Measurements from ENCODE around the gene NUP210. TPM values are rescaled to one million over a fixed set of nuclear protein-coding genes. Genes with fewer than 3 reads are reported as not detected.

Gene NUP210
- total RNA-seq, 3 donors from 2014 or later, result 6.7 to 14.8 (median 8.1) TPM

DNA sequence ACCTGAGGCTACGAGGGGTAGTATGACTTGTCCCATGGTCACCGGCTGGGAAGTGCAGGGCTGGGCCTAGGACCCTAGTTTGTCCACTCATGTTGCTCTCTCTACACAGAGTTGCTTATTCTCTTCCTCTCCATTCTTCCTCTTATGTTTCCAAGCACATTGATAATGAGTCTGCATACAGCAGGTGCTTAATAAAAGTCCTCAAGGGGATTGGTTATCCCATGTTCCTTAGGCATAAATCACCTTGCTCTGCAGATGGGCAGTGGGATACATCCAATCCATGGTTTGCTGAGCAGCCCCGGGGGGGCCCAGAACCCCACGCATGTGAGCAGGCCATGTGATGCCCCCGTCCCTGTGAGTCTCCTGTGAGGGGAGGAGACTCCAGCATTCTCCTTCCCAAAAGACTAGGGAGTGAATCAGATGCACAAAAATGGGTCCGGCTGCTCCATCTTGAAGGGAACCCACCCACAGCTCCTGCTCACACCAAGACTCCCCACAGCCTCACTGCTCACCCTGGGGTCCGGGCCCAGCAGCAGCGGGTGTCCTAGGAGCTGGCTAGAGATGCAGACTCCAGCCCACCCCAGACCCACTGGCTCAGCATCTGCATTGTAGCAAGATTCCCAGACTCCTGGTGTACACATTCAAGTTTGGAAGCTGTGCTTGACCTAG is 139.9 kb downstream of the NUP210 start:
- H3K36me3 ChIP-seq (ENCODE audit: low read depth), result no peaks in the 10 kb centered on the region
- no peak for TF ChIP-seq CTCF (IDR thresholded peaks at IDR 0.05)
- no peak overlapping the region for H3K4me3 ChIP-seq
- DNase-seq, result no peak
- H3K4me1 ChIP-seq (ENCODE audit: low read depth), result no peaks in the 10 kb centered on the region
- H3K9me3 ChIP-seq, result no peaks in the 10 kb centered on the region
- ATAC-seq, result no peak
- intact Hi-C loops (cut with DNase I, micrococcal nuclease), result no loop called here

- TF ChIP-seq CTCF (IDR thresholded peaks at IDR 0.05), result no peak
- intact Hi-C loops (cut with DNase I, micrococcal nuclease), result no loop called here
- Histone ChIP-seq H3K4me1 (ENCODE audit: low read depth) (no peaks in the 10 kb centered on the region), H3K36me3 (ENCODE audit: low read depth) (no peaks in the 10 kb centered on the region), H3K4me3 (no peak overlapping the region), H3K9me3 (no peaks in the 10 kb centered on the region)
- no peak for DNase-seq
- ATAC-seq, result no peak
Observed at GRCh38 chr3:13279532-13279910, 140.6 kb downstream of the NUP210 start.

DNA sequence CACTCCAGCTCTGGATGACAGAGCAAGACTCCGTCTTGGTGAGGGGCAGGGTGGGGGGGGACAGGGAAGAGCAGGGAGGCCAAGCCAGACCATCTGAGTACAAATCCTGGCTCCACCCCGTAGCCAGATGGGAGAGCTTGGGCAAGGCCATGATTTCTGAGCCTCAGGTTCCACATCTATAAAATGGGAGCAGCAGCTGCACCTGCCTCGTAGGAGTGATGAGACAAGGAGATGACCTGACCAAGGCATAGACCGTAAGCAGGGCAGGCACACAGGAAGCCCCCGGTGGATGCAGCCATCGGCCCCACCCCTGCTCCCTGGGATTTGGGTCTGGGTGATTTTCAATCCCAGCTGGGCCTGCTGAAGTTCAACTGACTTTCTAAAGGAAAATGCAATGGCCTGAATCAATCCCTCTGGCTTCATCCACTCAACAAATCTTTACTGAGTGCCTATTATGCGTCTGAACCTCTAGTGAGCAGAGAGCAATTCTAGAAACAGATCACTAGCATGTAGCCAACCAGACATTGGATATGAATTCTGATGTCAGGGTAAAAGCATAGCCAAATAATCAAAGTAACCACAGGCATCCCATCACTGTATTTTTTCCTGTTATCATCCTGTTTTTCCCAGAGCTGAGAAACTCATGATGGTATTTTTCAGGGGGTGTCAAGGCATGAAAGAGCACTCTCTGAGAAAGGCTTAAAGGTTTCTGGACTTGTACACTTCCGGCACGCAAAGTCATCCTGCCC is 141.2 kb downstream of the NUP210 start:
- Histone ChIP-seq H3K9me3 (no peaks in the 10 kb centered on the region), H3K4me1 (ENCODE audit: low read depth) (no peaks in the 10 kb centered on the region), H3K36me3 (ENCODE audit: low read depth) (no peaks in the 10 kb centered on the region), H3K4me3 (no peak overlapping the region)
- no peak for DNase-seq
- TF ChIP-seq CTCF (IDR thresholded peaks at IDR 0.05), result no peak
- no peak for ATAC-seq
- intact Hi-C loops (cut with DNase I, micrococcal nuclease), result no loop called here

GRCh38 chr3:13277860-13278531 is 142.1 kb downstream of the NUP210 start:
- no peak for ATAC-seq
- H3K4me1 ChIP-seq (ENCODE audit: low read depth), result no peaks in the 10 kb centered on the region
- TF ChIP-seq CTCF (IDR thresholded peaks at IDR 0.05), result no peak
- intact Hi-C loops (cut with DNase I, micrococcal nuclease), result no loop called here
- DNase-seq, result no peak
- no peaks in the 10 kb centered on the region for H3K9me3 ChIP-seq
- no peak overlapping the region for H3K4me3 ChIP-seq
- H3K36me3 ChIP-seq (ENCODE audit: low read depth), result no peaks in the 10 kb centered on the region

DNA sequence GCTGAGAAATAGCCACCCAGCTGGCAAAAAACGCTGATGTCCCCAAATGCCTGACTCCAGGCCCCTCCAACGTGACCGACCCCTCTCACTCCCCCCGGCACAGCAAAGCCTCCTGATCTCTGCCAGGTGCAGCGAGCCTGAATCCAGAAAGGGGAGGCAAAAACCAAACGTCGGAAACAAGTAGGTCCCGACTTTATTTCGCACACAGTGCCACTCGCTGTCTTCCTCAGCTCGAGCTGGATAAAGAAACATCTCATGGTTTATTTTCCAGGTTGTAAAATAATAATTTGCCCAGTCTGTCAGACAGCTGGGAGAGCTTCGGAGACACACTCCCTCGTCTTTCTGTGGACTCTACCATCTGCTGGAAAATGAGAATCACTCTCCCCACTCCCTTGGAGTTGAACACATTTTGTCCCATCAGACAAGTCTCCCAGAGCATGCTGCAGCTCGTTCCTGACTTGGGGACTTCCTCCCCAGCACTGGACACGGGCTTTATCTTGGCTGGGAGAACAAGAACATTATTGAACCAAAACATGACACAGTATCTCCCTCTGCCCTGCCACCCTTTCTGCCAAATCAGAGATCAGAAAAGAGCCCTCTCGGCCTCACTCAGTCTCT is 142.8 kb downstream of the NUP210 start:
- H3K9me3 ChIP-seq, result no peaks in the 10 kb centered on the region
- DNase-seq (no peak), ATAC-seq (no peak)
- no peaks in the 10 kb centered on the region for H3K4me1 ChIP-seq (ENCODE audit: low read depth)
- H3K36me3 ChIP-seq (ENCODE audit: low read depth), result no peaks in the 10 kb centered on the region
- intact Hi-C loops (cut with DNase I, micrococcal nuclease), result no loop called here
- H3K4me3 ChIP-seq, result no peak overlapping the region
- TF ChIP-seq CTCF (IDR thresholded peaks at IDR 0.05), result no peak
